Stimulated activated CD4-positive, alpha-beta T cell treated with anti-CD3 and anti-CD28 coated beads, Interleukin-4, amount 100 ng/mL, for 48 hours (primary cell): ENCODE measurements around the gene HLA-DMB.

ENCODE experiments used
- DNase-seq, 2 donors: peaks; one replicate each; pipeline ENCODE4 v3.0.0-alpha.2; 2020; ENCODE audit warnings: low read depth in 2 of 2

Gene HLA-DMB

DNA sequence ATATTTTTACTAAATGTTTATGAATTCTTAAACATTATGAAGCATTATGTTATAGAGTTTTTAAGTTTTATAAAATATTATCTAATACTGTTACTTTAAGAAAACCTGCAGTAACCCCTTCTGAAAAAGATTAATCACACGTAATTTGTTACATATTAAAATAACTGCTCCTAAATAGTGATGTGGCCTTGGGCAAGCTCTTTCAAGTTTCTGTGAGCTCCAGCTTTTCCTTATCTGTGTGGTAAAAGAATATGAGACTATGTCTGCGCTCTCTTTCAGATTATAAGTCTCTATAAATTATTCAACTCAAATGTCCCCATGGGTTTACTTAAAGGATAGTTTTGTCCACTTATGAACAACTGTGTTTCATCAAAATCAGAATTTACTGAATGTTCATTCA lies 31.9 kb downstream of the HLA-DMB start:
- DNase-seq, result no peak

DNA sequence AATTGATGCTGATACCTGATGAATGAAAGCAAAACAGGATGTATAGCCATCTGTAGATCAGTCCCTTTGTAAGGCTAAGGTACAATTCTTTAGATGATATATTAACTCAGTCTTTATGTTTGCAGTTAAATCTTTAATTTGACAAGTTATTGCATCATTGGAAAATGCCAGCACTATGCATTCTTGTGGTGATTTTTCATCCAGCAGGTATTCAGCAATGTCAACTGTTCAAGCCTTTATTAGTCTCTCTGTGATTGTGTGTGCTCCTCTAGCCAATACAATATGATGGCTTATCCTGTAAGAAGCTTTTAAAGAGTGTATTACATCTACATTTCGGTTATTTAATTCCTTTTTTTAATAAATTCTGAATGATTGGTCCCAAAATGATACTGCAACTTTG lies 34.3 kb downstream of the HLA-DMB start:
- no peak for DNase-seq

DNA sequence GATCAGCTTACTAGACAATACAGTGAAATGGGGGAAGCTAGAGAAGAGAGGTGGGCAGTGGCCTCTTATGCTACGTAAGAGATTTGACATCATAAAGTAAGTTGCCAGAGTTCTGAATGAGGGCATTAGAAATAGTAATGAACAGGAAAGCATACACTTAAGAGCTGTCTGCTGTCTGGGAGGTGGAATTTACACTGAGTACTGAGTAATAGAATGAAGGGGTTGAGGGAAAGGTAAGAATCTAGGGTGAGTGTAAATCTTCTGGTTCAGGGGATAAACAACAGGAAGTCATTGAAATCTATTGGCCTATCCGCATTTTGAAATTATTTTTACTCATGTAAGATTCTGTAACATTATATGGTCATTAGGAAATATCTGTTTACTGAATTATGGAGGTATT lies 35.8 kb downstream of the HLA-DMB start:
- DNase-seq, result no peak

DNA sequence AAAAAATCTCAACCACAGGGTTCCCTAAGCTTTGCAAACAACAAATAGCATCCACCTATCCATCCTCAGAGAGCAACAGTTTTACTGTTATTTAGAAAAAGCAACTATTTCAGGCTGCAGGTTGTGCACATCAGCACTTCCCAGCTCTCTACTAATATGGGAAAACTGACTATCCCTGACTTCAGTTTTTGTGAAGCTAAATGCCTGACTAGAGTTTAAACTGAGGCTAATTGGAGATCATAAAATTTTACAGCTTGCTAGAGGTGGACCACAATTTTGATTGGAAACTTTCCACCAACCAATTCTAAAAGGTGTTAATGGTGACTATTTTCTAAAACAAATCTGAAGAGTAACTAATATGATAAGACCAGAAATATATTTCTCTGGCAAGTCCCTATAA lies 36.9 kb downstream of the HLA-DMB start:
- DNase-seq, result no peak

DNA sequence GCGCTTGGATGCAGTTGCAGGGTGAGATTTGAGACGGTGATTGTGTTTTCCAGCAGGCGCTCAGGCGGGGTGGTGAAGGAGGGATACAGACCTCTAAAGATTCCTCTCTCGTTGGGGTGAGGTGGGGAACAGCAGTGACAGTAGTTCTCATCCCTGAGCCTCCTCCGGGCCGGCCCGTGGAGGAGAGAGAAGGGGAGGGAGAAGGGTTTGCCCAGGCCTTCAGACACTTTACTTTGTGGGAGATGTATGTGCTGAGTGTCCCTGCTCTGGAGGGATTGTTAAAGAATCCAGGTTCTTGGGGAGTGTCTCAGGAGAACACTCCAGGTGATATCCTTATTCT lies 45.9 kb downstream of the HLA-DMB start:
- no peak for DNase-seq

DNA sequence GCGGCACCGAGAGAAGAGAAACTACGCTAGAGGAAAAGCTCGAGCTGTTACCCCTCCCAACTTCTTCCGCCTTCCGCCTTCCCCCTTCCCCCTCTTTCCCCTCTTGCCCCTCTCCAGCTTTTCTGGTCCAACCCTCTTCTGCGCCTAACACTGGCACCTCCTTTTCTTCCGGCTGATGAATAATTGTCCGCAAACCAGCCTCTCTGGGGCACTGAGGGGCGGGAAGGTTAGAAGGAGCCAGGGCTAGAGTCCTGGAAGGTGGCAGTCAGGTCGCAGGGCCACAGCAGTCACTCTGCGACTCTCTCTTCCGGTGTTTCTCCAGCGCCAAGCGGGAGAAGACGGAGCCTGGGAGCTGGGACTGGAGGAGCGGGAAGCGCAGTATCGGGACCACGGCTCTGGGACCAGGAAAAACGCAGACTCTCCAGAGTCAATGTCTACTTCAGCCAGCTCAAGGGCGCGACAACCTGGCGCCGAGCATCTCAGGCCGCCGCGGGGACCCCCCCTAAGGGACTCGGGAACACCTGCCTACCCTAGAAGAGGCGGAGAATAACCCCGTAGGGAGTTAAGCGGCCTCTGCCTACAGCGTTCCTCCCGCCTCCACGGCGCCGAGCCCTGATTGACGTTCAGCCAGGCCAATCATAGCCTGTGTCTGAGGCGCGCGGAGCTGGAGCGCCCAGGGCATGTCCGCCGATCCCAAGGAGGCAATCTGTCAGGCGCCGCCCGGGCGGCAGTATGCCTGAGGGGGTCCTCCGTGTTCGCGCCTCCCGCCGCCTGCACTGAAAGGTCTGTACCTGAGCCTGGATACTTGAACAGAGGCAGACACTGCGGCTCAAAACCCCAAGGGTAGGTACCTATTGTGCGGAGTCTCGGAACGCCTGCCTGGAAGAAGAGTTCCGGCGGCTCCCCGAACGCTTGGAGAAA lies 46.5 kb downstream of the HLA-DMB start:
- peak; percentile 93 to 96 for DNase-seq

DNA sequence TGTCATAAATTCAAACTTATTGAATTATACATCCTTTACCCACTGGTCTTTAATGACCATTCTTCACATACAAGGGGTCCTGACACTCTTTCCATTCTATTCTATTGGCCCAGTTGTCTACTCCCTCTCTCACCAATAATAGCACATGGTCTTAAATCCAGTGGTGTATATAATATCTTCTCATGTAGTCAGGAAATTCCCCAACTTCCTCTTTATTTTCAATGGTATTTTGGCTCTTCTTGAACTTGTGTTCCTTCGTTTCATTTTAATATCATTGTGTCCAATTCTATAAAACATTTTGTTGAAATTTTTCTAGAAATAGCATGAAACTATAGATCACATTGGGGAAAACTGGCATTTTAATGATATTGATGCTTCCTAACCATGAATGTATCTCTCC lies 50.0 kb downstream of the HLA-DMB start:
- DNase-seq, result no peak

DNA sequence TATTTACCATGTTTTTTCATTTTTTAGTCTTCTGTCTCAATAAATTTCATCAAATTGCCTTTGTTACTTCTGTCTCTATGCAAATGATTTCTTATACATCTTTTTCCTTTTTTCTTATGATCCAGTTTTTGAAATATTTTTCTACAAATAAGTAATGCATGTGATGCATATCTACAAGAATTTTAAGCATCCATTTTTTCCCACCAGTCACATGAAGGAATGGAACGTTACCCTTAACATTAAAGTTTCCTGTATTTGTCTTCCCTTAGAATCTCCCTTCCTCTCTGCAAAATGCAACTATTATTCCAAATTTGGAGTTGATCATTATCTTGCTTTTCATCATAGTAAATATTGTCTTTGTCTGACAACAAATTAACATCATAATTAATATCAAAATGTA lies 51.3 kb downstream of the HLA-DMB start:
- DNase-seq, result no peak

DNA sequence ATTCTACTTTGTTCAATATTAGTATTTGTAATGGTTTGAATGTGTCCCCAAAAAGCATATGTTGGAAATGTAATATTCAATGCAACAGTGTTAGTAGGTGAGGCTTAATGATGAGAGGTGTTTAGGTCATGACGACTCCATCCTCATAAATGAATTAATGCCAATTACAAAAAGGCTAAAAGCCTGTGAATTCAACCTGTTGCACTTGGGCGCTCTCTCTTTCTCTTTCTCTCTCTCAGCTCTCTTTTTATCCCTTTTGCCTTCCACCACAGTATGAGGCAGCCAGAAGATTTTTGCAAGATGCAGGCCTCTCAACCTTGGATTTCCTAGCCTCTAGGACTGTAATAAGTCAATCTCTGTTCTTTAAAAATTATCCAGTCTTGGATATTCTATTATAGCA lies 52.3 kb downstream of the HLA-DMB start:
- no peak for DNase-seq

DNA sequence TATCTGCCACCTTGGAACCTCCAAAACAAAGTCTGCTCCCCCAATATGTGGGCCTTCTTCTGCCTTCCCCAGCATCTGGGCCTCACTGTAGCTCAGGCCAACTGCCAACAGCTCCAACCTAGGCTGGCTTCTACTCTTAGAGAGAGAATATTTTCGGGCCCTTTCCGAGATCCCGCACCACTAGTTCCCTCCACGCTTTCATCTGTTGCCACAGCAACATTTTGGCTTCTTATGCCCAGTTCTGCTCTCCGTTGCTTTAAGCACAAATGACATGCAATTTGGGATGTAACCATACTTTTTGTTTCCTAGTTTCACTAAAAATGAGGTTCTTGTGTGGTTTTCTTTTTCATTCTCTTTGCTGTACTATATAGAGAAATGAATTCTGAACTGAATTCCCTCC lies 53.2 kb downstream of the HLA-DMB start:
- no peak for DNase-seq

DNA sequence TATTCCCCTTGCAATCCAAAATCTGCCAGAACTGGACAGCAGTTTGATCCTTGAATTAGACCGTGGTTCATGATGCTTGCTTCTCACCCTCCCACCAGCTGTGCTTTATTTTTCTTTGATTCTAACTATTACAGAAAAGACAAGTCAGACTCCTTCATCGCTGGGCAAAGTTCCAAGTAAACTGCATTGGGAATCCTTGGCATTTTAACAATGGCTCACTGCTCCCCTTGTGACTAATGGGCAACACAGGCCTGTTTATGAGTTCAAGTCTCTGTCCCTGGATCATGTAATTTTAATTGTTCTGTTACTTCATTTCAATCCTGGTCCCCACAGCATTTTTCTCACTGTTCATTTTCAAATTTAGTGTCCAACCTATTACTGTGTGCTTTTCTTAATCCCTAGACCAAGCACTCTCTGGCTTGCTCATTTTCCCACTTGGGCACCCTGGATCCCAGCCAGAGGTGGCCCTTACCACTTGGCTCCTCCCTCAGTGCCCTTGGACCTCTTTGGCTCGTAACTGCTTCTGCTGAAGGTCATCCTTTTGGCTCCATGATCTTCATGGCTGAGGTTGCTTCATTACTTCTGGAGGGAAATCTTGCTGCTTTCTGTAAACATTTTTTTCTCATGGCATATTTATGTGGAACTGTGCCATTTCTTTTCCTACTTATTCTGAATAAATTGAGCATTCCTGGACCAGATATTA lies 54.0 kb downstream of the HLA-DMB start:
- DNase-seq, result no peak

DNA sequence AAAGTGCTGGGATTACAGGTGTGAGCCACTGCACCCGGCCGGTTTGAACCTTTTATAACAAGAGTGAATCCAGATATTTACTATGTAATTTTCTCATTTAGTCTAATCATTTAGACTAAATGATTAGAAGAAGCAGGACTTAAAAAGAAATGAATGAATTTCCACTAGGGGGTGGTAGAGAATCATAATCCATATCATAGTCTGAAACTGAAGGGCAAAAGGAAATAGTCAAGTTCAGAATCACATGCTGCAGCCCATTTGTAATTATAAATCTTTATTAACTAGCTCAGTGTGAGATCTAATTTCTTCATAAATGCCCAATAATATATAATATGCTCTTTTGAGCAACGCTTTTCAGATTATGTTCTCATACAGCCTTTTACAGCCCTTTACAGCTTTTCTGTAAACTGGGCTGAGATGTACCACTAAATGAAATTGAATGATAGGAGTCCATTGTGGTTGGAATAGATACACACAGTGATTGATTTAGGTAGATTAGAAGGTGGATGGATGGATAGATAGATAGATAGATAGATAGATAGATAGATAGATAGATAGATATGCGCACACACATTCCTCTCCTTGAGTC lies 55.0 kb downstream of the HLA-DMB start:
- DNase-seq, result no peak
